ENCODE results near the gene HAGH.

The HAGH gene

DNA sequence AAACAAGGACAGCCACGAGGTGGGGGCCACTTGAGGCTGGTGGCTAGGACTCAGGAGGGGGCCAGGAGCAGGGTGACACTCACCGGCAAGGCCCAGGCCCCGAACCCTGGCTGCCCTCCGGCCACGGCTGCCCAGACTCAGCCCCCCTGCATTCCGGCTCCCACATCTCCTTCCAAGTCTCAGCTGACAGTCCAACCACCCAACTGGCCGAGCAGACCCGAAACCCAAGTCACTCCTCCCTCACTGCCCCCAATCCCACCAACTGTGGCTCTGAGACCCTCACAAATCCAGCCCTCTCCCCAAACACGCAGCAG, 9.4 kb downstream of the HAGH start:
- Histone ChIP-seq H3K27ac (ENCODE audit: low read length) (no peak overlapping the region), H3K4me3 (ENCODE audit: low read length) (no peak overlapping the region), H3K9me3 (replicated peaks; ENCODE audit: insufficient read depth, low read length) (no peaks in the 10 kb centered on the region), H3K9ac (ENCODE audit: low read length) (no peak overlapping the region), H2AFZ (ENCODE audit: low read length) (no peak overlapping the region), H3K36me3 (replicated peaks; ENCODE audit: insufficient read depth, low read length) (no peaks in the 10 kb centered on the region), H3F3A (ENCODE audit: insufficient read depth, low read length) (no peaks in the 10 kb centered on the region), H3K9me2 (replicated peaks; ENCODE audit: insufficient read depth, low read length) (no peaks in the 10 kb centered on the region), H4K20me1 (ENCODE audit: insufficient read depth, low read length) (no peaks in the 10 kb centered on the region), H3K27me3 (replicated peaks; ENCODE audit: insufficient read depth, low read length) (no peaks in the 10 kb centered on the region), H3K4me2 (ENCODE audit: low read depth, low read length) (no peak overlapping the region), H3K79me2 (ENCODE audit: low read length) (peaks cover 7% of the 10 kb centered on the region), H3K4me1 (ENCODE audit: low read length) (no peaks in the 10 kb centered on the region)
- no peak for DNase-seq
- TF ChIP-seq, protein P1, sequence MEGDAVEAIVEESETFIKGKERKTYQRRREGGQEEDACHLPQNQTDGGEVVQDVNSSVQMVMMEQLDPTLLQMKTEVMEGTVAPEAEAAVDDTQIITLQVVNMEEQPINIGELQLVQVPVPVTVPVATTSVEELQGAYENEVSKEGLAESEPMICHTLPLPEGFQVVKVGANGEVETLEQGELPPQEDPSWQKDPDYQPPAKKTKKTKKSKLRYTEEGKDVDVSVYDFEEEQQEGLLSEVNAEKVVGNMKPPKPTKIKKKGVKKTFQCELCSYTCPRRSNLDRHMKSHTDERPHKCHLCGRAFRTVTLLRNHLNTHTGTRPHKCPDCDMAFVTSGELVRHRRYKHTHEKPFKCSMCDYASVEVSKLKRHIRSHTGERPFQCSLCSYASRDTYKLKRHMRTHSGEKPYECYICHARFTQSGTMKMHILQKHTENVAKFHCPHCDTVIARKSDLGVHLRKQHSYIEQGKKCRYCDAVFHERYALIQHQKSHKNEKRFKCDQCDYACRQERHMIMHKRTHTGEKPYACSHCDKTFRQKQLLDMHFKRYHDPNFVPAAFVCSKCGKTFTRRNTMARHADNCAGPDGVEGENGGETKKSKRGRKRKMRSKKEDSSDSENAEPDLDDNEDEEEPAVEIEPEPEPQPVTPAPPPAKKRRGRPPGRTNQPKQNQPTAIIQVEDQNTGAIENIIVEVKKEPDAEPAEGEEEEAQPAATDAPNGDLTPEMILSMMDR (IDR thresholded peaks at IDR 0.05; ENCODE audit: low read length) = no peak
- TF ChIP-seq EZH2 (optimal IDR thresholded peaks at IDR 0.05; ENCODE audit: low read depth, low read length) (no peak), EZH2phosphoT487 (IDR thresholded peaks at IDR 0.05; ENCODE audit: low read length) (no peak)

DNA sequence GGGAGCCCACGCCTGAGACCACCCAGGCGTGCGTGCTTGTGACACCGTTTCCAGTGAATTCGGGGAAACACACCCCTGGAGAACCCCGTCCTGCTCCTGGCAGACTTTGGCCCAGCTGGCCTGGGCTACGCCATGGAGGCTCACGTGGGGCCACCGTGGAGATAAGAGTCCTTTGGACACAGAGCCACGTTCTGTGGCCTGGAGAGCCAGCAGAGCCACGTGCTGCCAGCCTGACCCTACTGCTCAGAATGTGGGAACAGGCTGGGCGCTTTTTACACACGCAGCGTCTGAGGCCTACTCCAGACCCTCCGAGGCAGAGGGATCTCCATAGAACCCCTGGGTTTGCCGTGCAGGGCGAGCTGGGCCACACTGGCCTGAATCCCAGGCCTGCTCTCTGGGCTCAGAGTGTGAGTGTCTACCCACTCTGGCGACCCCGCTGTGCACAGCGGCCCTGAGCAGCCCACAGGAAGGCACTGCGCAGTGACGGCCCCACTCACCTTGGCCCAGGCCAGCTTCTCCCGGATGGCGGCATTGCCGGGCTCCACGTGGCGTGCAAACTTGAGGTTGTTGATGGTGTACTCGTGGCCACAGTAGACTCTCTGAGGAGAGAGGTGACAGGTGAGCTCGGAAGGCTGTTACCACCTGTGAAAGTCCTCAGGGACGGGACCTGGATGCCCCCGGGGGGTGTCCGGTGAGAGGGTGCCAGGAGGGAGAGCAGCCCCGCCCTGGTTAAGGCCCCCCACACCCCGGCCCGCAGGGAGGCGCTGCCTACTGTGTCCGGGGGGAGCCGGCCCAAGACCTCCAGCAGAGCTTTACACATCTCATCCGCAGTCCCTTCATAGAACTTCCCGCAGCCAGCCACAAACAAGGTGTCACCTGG, 10.0 kb downstream of the HAGH start:
- no peak overlapping the region for H3K4me3 ChIP-seq (ENCODE audit: low read length)
- H3K36me3 ChIP-seq (replicated peaks; ENCODE audit: insufficient read depth, low read length) = no peaks in the 10 kb centered on the region

DNA sequence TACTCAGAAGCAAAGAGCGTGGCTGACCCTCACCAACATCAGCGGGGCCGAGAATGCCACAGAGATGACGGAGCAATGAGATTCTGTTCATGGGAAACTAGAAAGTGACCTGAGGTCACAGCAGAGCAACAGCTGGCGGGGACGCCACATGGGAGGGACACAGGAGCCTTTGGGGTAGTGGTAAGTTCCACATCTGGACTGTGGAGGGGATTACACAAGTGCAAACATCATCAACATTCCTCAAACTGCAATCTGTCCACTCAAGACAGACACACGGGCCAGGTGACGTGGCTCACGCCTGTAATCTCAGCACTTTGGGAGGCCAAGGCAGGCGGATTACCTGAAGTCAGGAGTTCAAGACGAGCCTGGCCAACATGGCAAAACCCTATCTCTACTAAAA, 11.2 kb downstream of the HAGH start:
- Histone ChIP-seq H3K79me2 (ENCODE audit: low read length) (peaks cover 6% of the 10 kb centered on the region; the same call in 1 of the 2 replicates), H3F3A (ENCODE audit: insufficient read depth, low read length) (no peaks in the 10 kb centered on the region), H3K4me2 (ENCODE audit: low read depth, low read length) (no peak overlapping the region), H3K9me2 (replicated peaks; ENCODE audit: insufficient read depth, low read length) (no peaks in the 10 kb centered on the region), H3K27me3 (replicated peaks; ENCODE audit: insufficient read depth, low read length) (no peaks in the 10 kb centered on the region), H3K4me3 (ENCODE audit: low read length) (no peak overlapping the region), H3K27ac (ENCODE audit: low read length) (no peak overlapping the region), H3K9me3 (replicated peaks; ENCODE audit: insufficient read depth, low read length) (no peaks in the 10 kb centered on the region), H4K20me1 (ENCODE audit: insufficient read depth, low read length) (no peaks in the 10 kb centered on the region), H3K4me1 (ENCODE audit: low read length) (no peaks in the 10 kb centered on the region), H3K36me3 (replicated peaks; ENCODE audit: insufficient read depth, low read length) (no peaks in the 10 kb centered on the region), H3K9ac (ENCODE audit: low read length) (no peak overlapping the region), H2AFZ (ENCODE audit: low read length) (no peak overlapping the region)
- no peak for DNase-seq
- TF ChIP-seq EZH2 (optimal IDR thresholded peaks at IDR 0.05; ENCODE audit: low read depth, low read length) (no peak), EZH2phosphoT487 (IDR thresholded peaks at IDR 0.05; ENCODE audit: low read length) (no peak)
- TF ChIP-seq, protein P1 (IDR thresholded peaks at IDR 0.05; ENCODE audit: low read length) = no peak

More for the DNA sequence above, 10.0 kb downstream of the HAGH start:
- H3K4me1 ChIP-seq (ENCODE audit: low read length) = no peaks in the 10 kb centered on the region
- H3F3A ChIP-seq (ENCODE audit: insufficient read depth, low read length) = no peaks in the 10 kb centered on the region
- no peaks in the 10 kb centered on the region for H3K9me2 ChIP-seq (replicated peaks; ENCODE audit: insufficient read depth, low read length)
- no peaks in the 10 kb centered on the region for H3K9me3 ChIP-seq (replicated peaks; ENCODE audit: insufficient read depth, low read length)
- no peak for DNase-seq
- no peak overlapping the region for H2AFZ ChIP-seq (ENCODE audit: low read length)
- H3K9ac ChIP-seq (ENCODE audit: low read length) = no peak overlapping the region
- H4K20me1 ChIP-seq (ENCODE audit: insufficient read depth, low read length) = no peaks in the 10 kb centered on the region
- no peak for TF ChIP-seq EZH2 (optimal IDR thresholded peaks at IDR 0.05; ENCODE audit: low read depth, low read length)
- TF ChIP-seq, protein P1 (IDR thresholded peaks at IDR 0.05; ENCODE audit: low read length) = no peak
- no peak for TF ChIP-seq EZH2phosphoT487 (IDR thresholded peaks at IDR 0.05; ENCODE audit: low read length)
- no peak overlapping the region for H3K4me2 ChIP-seq (ENCODE audit: low read depth, low read length)
- peaks cover 6% of the 10 kb centered on the region; the same call in 1 of the 2 replicates for H3K79me2 ChIP-seq (ENCODE audit: low read length)
- H3K27ac ChIP-seq (ENCODE audit: low read length) = no peak overlapping the region
- no peaks in the 10 kb centered on the region for H3K27me3 ChIP-seq (replicated peaks; ENCODE audit: insufficient read depth, low read length)
